HG02610 (cell line): ENCODE data around the gene NPAS1.
"Not testable (repeated sequence)": the region's sequence is repeated elsewhere in the genome, so short reads cannot be mapped to it uniquely, and the experiment has no call there.

Experiments
- ATAC-seq: cut with Tn5 transposase; IDR thresholded peaks from one replicate; pipeline ENCODE4 v1.9.1; 2021; ENCODE audit warnings: mild to moderate bottlenecking, moderate library complexity; ENCODE audit not compliant: unreplicated experiment

NPAS1 gene

DNA sequence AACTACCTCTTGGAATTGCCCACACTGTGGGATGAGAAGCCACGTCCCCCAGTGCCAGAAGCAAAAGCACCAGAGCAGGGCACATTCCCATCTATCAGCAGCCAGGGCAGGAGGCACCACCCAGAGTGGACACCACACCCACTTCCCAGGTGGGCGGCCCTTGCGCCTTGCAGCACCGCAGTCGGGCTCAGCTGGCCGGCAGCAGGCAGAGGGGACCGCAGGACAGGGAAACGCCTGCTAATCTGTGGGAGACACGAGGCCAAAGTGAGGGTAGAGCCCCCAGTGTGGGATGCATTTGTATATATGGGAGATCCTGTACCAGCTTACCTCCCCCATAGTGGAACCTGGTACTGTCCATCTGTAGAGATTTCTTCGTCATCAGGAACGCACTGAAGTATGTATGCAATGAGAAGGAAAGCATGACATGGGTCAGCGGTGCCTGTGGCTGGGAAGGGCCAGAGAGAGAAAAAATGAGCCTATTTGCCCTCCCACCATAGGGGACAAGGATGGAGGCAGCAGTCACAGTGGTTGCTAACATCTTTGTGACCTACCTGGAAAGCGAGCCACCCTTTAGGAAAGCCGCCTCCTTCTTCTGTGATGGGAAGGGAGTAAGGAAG lies 30.9 kb upstream of the NPAS1 start:
- ATAC-seq, result no peak

DNA sequence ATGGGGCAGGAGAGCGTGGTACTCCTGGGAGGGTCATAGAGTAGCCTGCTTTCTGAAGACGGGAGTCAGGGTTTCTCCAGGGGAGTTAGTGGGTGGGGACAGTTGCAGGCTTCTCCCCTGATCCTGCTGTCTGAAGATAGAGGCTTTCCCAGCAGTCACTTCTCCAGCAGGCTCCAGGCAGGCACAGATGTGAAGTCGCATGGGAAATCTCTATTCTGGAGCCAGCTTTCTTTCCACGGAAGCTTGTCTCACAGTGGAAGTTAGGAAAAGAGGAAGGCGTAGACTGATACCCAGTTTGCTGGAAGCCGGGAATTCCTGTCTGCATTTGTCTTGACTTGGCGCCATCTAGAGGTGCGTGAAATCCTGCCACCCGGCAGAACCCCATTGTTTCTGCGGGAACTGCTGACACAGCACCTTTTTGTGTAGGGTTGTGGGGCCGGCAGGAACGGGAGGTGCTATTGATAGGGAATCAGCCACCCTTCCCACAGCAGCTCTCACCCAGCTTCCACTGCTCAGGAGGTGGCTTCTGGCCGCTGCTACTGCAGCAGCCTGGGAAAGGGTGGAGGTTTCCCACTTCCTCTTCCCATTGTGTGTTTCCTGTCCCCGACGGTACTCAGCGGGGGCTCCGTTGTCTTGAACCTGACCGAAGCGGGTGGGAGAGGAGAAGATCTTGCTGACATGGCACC lies 28.5 kb upstream of the NPAS1 start:
- no peak for ATAC-seq

GRCh38 chr19:46992699-46993535 lies 26.7 kb upstream of the NPAS1 start:
- ATAC-seq, result no peak

- no peak for ATAC-seq
These were observed 26.0 kb upstream of the NPAS1 start for GRCh38 chr19:46993622-46994021.

GRCh38 chr19:46994141-46994686 lies 25.4 kb upstream of the NPAS1 start:
- no peak for ATAC-seq

- ATAC-seq, result no peak
These were observed 24.1 kb upstream of the NPAS1 start for GRCh38 chr19:46995492-46995891.

- no peak for ATAC-seq
These were observed 21.1 kb upstream of the NPAS1 start for GRCh38 chr19:46998445-46999125.

DNA sequence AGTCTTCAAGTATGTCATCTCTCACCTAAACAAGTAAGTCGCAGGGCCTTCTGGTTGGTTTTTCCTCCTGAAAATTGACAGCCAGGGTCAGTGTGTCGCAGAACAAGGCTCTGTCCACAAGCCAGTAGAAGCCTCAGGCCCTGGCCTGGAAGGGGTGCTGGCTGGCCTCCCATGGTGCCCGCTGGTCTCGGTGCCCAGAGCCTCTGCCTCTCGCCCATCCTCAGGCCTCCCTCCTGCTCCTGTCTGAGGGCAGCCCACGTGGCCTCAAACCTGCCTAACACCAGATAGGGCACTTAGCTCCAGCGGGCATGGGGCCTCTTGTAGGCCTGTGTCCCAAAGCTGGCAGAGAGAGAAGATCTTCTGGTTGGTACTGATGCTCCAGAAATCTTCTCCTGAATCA lies 20.3 kb upstream of the NPAS1 start:
- no peak for ATAC-seq

GRCh38 chr19:46999878-47000277 lies 19.8 kb upstream of the NPAS1 start:
- ATAC-seq, result no peak

- ATAC-seq, result no peak
These were observed 19.3 kb upstream of the NPAS1 start for GRCh38 chr19:47000373-47000772.

- ATAC-seq, result no peak
These were observed 18.1 kb upstream of the NPAS1 start for GRCh38 chr19:47001584-47001983.

DNA sequence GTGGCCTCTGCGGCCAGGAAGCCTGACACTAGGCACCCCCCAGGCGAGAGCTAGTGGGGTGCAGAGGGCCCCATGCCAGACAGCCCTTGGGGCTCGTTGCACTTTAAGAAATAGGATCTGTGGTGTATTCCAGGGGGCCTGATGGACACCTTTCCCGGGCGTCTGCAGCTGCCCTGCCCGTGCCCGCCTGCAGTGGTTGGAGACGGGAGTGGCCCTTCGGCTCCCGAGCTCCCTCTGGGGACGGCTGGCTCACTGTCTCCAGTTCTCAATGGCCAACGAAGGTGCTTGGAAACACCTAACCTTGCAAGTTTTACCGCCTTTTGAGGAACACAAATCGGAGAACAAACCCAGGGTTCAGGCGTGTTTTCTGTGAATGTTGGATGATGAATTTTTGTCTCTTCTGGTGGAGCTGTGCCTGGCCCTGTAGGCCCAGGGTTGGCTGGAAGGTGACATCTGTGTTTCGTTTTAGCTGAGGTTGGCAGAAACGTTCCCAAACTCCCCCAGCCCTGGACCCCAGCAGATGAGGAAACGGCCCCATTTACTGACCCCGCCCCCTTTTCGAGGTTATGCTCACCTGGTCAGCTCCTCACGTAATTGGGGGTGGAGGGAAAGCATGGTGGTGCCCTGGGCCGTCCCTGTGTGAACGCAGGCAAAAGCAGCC lies 17.4 kb upstream of the NPAS1 start:
- no peak for ATAC-seq

GRCh38 chr19:47002853-47003610 lies 16.6 kb upstream of the NPAS1 start:
- ATAC-seq, result no peak

GRCh38 chr19:47003611-47004465 lies 15.8 kb upstream of the NPAS1 start:
- ATAC-seq, result no peak

DNA sequence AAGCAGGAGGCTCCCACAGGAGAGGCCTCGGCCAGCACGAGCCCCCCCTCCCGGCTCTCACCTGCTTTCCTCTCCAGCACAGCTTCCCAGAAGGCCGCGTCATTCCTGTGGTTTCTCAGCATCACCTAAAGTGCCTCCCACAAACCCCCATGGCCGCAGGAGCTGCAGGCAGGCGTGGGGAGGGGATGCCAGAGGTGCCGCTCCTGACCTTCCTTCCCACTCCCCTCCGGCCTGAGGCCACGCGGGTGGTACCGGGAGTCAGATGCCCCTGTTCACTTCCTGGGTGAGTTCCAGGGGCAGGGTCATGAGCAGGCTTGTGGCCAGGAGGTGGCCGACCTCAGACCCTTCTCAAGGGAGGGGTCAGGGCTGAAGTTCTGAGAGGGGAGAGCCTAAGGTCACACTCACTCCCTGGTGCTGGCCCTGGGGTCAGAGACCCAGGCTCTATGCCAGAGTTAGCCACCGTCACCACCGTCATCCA lies 14.4 kb upstream of the NPAS1 start:
- ATAC-seq, result no peak

DNA sequence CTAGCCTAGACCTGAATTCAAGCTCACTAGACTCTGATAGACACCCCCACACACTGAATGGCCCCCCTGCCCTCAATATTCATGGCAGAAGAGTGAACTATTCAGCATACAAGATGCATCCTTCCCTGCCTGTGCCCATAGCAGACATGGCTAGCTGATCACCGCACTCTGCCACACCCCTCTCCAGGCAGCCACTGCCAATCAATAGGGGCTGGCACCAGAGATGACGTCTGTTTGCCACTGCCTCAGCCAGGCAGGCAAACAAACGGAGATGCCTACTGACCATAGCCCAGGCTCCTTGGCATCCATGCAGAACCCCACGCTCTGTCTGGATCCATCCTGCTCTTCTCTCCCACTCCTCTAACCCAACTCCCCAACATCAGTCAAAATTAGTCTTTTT lies 13.8 kb upstream of the NPAS1 start:
- ATAC-seq, result no peak

- ATAC-seq, result no peak
These were observed 13.1 kb upstream of the NPAS1 start for GRCh38 chr19:47006496-47006895.

DNA sequence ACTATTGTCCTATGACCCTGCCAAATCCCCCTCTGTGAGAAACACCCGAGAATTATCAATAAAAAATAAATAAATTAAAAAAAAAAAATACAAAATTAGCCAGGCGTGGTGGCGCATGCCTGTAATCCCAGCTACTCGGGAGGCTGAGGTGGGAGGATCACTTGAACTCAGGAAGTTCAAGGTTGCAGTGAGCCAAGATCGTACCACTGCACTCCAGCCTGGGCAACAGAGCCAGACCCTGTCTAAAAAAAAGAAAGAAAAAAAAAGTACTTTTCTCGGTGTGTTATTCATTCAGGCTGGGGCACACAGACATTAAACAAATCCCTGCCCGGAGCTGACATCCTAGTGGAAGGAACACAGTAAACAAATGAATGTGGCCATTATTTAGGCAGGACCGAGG lies 9.1 kb upstream of the NPAS1 start:
- ATAC-seq, result not testable (repeated sequence)

DNA sequence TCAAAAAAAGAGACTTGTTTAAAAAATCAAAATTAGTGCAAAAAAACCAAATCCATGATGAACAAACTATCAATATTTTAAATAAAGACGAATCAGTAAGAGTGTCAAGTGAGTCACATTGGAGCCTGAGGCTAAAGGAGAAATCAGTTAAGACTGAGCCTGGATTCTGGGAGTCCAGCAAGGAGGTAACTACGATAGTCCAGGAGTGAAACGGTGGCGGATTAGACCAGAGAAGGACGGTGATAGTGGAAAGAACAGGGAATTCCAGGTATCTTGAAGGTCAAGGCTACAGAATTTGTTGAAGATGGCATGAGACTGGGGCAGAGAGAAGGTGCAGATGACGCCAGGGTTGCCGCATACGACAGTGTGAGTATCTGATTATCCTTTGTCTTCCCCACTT lies 7.0 kb upstream of the NPAS1 start:
- ATAC-seq, result no peak
